ENCODE results near the gene TMEM94. TPM values are rescaled to one million over a fixed set of nuclear protein-coding genes. Genes with fewer than 3 reads are reported as not detected.

The TMEM94 gene
- total RNA-seq, 1 donor from 2014 or later: 125 TPM

DNA sequence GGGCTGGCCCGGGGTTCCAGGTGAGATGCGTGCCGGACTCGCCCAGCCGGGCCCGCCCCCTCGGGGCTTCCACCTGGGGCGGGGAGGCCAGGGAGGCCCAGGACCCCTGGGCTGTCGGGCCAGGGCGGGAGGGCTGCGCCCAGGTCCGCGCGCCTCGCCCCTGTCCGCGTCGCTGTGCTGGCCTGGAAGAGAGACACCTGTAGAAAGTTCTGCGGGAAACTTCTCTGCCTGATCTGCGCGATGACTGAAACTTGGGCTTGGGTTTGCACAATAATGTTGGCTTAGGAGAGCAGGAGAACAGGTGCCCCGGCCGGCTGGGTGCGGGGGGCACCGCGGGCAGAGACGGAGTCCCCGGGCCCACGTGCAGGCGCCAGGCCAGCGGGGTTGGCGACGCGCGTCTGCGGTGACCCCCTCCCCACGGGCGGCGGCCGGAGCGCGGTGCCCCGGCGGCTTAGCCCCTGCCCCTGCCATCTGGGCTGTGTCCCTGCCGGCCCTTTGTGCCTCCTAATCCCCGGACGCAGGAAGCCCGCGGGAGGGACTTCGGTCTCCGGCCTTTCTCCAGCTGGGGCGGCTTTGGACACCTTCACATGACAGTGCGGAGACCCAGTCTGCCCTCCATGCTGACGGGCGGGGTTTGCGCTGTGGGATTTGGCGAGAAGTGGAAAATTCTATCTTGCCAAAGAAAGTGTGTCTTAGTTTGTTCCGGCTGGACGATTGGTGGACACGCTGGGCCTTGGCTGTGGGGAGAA lies 69.5 kb downstream of the TMEM94 start:
- H3K4me3 ChIP-seq: peak overlapping the region; percentile 71 to 77
- H3K27me3 ChIP-seq: no peaks in the 10 kb centered on the region
- H3K36me3 ChIP-seq: peaks cover 0 to 7% of the 10 kb centered on the region in 2 donors
- H3K9me3 ChIP-seq: no peaks in the 10 kb centered on the region
- DNase-seq (ENCODE audit: low spot score in 2 of 2): no peak
- H3K27ac ChIP-seq: no peak overlapping the region
- peaks cover 4 to 11% of the 10 kb centered on the region in 2 donors for H3K4me1 ChIP-seq
- intact Hi-C loops (cut with DNase I): loop anchor here (1.0 to 2.0 kb wide), 2 partner anchors 63 to 99 kb away; no protein-coding TSS in a partner anchor
- TF ChIP-seq, protein P1, sequence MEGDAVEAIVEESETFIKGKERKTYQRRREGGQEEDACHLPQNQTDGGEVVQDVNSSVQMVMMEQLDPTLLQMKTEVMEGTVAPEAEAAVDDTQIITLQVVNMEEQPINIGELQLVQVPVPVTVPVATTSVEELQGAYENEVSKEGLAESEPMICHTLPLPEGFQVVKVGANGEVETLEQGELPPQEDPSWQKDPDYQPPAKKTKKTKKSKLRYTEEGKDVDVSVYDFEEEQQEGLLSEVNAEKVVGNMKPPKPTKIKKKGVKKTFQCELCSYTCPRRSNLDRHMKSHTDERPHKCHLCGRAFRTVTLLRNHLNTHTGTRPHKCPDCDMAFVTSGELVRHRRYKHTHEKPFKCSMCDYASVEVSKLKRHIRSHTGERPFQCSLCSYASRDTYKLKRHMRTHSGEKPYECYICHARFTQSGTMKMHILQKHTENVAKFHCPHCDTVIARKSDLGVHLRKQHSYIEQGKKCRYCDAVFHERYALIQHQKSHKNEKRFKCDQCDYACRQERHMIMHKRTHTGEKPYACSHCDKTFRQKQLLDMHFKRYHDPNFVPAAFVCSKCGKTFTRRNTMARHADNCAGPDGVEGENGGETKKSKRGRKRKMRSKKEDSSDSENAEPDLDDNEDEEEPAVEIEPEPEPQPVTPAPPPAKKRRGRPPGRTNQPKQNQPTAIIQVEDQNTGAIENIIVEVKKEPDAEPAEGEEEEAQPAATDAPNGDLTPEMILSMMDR (IDR thresholded peaks at IDR 0.05): no peak

DNA sequence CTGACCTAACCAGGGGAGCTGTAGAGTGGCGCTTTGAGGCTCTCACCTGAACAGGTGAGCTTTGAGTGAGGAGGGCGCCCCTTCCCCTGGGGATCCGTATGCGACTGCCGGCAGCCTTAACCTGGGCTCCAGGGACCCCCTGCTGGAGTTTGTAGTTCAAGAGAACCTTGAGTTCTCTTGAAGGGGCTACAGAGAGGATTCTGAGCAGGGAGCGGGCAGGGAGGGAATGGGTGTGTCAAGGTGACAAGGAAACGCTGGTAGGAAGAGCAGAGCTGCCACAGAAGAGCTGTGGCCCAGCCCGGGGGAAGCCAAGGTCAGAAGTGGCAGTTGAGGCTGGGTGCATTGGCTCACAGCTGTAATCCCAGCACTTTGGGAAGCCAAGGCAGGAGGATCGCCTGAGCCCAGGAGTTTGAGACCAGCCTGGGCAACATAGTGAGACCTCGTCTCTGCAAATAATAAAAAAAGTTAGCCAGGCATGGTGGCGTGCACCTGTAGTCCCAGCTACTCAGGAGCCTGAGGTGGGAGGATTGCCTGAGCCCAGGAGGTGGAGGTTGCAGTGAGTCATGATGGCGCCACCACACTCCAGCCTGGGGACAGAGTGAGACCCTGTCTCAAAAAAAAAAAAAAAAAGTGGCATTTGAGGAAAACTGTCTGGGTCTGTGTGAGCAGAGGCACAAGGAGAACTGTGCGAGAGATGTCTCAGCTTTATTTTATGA lies 70.3 kb downstream of the TMEM94 start:
- intact Hi-C loops (cut with DNase I): no loop called here
- DNase-seq (ENCODE audit: low spot score in 2 of 2): no peak

GRCh38 chr17:75530837-75531720 lies 74.6 kb downstream of the TMEM94 start:
- DNase-seq (ENCODE audit: low spot score in 2 of 2): no peak
- Histone ChIP-seq H3K36me3 (peaks cover 0 to 2% of the 10 kb centered on the region in 2 donors), H3K9me3 (no peaks in the 10 kb centered on the region), H3K4me3 (no peak overlapping the region), H3K27me3 (no peaks in the 10 kb centered on the region), H3K27ac (no peak overlapping the region), H3K4me1 (peaks cover 0 to 4% of the 10 kb centered on the region in 2 donors)
- intact Hi-C loops (cut with DNase I): no loop called here
- TF ChIP-seq, protein P1 (IDR thresholded peaks at IDR 0.05): no peak

More for the DNA sequence above, 70.3 kb downstream of the TMEM94 start:
- Histone ChIP-seq H3K9me3 (no peaks in the 10 kb centered on the region), H3K4me3 (peak overlapping the region; percentile 71 to 77), H3K4me1 (peaks cover 4 to 11% of the 10 kb centered on the region in 2 donors), H3K36me3 (peaks cover 0 to 4% of the 10 kb centered on the region in 2 donors), H3K27ac (no peak overlapping the region), H3K27me3 (no peaks in the 10 kb centered on the region)
- TF ChIP-seq, protein P1 (IDR thresholded peaks at IDR 0.05): no peak

DNA sequence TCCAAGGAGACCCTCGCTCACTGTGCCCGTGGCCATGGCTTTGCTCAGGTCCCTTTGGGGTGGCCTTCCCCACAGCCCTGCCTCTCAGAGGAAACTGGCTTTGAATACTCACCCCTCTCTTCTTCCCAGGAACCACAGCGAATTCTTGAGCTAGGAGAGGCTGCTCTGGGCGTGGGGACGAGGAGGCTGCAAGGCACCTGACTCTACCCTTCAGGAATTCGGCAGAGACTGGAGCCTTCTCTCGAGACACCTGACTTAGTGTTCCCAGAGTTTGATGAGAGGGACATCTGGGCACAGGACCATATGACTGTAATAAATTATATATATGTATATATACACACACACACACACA lies 75.3 kb downstream of the TMEM94 start:
- H3K27ac ChIP-seq: no peak overlapping the region
- no peaks in the 10 kb centered on the region for H3K27me3 ChIP-seq
- H3K36me3 ChIP-seq: peaks cover 0 to 2% of the 10 kb centered on the region in 2 donors
- H3K9me3 ChIP-seq: no peaks in the 10 kb centered on the region
- TF ChIP-seq, protein P1 (IDR thresholded peaks at IDR 0.05): no peak
- H3K4me3 ChIP-seq: no peak overlapping the region
- H3K4me1 ChIP-seq: no peaks in the 10 kb centered on the region
- DNase-seq (ENCODE audit: low spot score in 2 of 2): no peak
- intact Hi-C loops (cut with DNase I): no loop called here

GRCh38 chr17:75535119-75535537 lies 78.7 kb downstream of the TMEM94 start:
- TF ChIP-seq, protein P1 (IDR thresholded peaks at IDR 0.05): no peak
- Histone ChIP-seq H3K4me1 (no peaks in the 10 kb centered on the region), H3K27me3 (no peaks in the 10 kb centered on the region), H3K36me3 (peaks cover 0 to 2% of the 10 kb centered on the region in 2 donors), H3K27ac (no peak overlapping the region), H3K4me3 (no peak overlapping the region), H3K9me3 (no peaks in the 10 kb centered on the region)
- intact Hi-C loops (cut with DNase I): no loop called here
- no peak for DNase-seq (ENCODE audit: low spot score in 2 of 2)
